NCI-H128 (cell line): ENCODE measurements around the gene VAMP3.

ENCODE experiments used
- DNase-seq: peaks from one replicate; lab custom pipeline; 2025; ENCODE audit not compliant: unreplicated experiment; lab: John Stamatoyannopoulos, UW

Gene VAMP3, protein sequence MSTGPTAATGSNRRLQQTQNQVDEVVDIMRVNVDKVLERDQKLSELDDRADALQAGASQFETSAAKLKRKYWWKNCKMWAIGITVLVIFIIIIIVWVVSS

DNA sequence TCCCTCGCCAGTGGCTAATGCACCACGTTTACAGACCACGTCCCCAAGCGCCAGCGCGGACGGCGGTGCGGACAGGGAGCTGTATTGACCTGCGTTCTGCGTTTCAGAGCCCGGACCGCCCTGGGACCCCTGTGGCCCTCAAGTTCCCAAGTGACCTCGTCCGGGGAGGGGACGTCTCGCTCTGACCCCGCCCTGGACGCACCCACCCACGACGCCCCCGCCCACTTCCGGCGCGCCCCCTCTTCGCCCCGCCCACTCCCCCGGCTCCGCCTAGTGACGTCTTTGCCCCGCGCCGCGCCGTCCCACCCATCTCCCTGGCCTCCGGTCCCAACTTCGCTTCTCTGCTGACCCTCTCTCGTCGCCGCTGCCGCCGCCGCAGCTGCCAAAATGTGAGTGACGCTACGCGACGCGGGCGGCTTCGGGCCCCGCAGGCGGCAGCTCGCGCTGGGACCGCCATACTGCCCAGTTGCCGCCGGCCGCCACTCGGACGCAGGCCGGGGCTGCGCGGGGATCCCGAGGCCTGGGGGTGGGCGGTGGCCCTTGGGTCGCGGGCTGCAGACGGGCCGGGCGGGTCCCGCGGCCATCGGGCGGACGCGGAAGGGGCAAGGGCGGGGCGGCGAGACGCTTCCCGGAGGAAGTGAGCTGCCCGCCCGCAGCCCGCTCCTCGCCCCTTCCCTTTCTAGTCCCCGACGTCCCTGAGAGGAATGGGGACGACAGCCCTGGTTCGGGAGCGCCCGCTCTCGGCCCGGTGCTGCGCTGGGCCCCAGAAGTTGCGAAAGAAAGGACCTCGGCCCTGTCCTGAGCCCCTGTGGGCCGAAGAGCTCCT is at the start of gene VAMP3:
VAMP3 (plus strand) TSS at position 300 of the 826 bp plus-strand sequence; CDS start at position 388, 88 bp downstream.
- peak; percentile 31 for DNase-seq

- no peak for DNase-seq
Measured at GRCh38 chr1:7721940-7722669, 49.0 kb upstream of the VAMP3 start.

DNA sequence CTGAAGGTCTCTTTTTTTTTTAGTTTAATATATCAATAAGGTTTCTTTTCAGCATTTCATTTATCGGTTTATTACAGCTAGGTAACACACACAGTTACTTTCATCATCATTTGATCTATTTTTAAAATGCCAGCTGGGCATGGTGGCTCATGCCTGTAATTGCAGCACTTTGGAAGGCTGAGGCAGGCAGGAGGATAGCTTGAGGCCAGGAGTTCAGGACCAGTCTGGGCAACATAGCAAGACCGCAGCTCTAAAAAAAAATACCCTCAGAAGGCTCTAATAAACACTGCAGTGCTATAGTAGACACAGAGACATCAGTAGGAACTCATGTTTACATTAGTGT is 48.5 kb upstream of the VAMP3 start:
- no peak for DNase-seq

DNA sequence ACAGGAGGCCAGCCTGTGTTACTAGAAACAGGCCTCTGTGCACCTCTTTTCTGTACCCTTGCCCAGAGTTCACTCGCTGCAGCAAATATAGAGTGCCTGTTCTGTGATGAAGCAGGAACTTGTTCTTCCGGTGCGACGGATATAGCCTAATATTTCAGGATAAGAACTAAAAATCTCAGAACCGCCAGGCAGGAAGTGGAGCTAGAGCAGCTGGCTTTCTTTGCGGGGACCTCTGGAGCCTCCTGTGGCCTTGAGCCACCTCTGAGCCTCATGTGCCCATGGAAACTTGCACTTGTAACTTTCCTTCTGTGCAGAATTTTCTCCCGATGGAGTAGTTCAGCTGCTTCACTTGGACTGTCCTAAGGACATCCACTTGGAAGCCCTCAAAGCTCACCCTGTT is 44.5 kb upstream of the VAMP3 start:
- DNase-seq, result no peak

DNA sequence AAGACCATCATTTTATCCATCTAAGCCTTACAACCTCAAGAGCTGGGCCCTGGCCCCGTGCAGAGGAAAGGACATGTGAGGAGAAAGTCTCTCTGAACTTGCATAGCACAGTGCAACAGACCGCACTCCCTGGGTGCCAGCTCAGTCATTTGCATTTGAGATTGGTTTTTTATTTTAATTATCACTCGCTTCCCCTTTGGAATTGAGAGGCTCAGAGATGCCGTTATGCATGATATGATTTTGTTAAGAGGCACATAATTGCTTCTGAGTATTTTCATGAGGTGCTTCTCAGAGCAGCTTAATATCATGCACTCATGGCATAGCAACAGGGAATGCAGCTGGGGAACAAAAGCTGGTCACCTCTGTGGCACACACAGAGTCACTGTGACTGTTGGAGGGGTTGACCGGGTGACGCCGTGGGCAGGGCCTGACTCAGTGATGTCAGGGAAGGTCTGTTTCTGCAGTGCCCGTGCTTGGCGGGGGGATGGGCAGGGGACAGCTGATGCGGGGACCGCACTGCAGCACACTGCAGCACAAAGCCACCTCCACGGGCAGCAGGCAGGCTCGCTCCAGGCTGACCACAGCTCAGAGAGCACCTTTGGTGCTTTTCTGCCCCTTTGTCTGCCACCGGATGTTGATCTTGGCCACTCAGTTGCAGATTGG is 43.2 kb upstream of the VAMP3 start:
- no peak for DNase-seq

DNA sequence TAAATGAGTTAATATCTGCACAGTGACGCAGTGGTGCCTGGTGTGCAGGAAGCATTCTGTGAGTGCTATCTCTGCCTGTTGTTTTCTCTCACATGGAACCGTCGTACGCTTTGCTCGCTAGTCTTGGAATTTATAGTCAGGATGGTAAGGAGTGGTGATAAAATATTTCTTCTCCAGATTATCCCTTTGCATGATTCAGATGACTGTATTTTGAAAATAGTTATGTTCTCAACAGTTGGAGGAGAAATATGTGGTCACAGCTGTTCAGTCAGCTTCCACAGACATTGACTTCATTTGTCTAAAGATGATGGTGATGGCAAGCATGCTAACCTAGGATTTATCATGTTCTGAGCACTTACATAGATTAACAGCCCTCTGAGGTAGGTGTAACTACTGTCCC is 41.3 kb upstream of the VAMP3 start:
- DNase-seq, result no peak

GRCh38 chr1:7732331-7732730 is 38.8 kb upstream of the VAMP3 start:
- no peak for DNase-seq

GRCh38 chr1:7733276-7733675 is 37.8 kb upstream of the VAMP3 start:
- DNase-seq, result no peak

DNA sequence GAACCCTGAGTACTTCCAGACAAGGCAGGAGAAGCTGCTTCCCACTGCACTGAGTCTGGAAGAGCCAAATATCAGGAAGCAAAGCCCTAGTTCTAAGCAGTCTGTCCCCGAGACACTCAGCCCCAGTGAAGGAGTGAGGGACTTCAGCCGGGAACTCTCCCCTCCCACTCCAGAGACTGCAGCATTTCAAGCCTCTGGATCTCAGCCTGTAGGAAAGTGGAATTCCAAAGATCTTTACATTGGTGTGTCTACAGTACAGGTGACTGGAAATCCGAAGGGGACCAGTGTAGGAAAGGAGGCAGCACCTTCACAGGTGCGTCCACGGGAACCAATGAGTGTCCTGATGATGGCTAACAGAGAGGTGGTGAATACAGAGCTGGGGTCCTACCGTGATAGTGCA is 33.1 kb upstream of the VAMP3 start:
- DNase-seq, result no peak

DNA sequence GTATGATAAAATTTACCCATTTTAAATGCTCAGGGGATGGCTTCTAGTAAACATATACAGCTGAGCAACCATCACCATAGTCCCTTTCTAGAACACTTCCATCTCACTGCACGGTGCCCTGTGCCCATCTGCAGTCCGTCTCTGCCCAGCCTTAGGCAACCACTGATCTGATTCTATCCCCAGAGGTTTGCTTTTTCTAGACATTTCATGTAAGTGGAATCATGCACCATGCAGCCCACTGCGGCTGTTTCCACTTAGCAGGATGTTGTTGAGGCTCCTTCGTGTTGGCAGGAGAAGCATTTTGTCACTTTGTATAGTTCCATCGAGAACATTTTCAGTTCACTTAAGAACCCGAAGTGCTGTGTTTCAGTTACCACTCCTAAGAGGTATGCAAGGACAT is 27.8 kb upstream of the VAMP3 start:
- no peak for DNase-seq

DNA sequence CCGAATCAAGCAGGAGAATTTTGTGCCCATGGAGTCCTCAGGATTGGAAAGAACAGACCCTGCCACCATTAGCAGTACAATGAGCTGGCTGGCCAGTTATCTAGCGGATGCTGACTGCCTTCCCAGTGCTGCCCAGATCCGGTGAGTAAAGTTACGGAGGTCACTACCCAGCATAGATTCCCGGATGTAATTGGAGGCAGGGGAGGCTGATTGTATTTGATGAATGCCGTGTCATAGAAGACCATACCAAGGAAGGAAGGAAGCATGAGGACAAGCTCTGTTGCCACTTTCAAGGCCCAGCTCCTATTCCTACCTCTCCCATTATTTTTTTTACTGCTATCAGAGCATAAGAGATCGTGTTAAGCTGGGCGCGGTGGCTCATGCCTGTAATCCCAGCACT is 26.2 kb upstream of the VAMP3 start:
- DNase-seq, result no peak

- no peak for DNase-seq
Measured at GRCh38 chr1:7745783-7746182, 25.3 kb upstream of the VAMP3 start.

DNA sequence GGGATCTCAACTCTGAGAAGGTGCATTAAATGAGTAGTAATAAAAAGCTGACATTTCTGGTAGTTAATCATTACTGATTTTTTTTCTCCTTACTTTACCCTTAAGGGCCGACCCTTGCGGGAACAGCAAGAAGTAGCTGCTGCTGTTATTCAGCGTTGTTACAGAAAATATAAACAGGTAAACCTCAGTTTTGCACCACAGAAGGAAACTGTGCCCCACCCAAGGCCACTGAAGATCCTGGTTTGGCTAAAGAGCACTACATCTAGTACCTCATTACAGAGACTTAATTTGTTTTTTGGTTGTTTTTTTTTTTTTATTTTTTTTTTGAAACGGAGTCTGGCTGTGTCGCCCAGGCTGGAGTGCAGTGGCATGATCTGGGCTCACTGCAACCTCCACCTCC is 23.5 kb upstream of the VAMP3 start:
- no peak for DNase-seq

DNA sequence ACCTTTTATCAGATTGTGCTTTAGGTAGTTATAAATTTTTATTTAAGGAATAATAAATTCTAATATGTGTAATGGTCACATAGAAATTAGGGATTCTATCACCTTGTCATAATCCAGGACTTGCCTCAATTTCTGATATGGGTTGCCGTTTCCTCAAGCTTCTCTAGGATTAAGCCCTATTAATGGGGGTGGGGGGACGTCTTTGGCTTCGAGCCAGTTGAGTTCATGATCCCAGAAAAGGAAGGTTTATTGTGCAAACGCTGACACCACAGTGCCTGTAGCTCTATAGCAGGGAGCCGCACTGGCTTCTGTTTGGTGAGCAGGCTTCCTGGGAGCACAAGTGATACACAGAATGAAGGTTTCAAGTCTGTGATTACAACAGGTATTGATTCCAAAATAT is 22.0 kb upstream of the VAMP3 start:
- no peak for DNase-seq

DNA sequence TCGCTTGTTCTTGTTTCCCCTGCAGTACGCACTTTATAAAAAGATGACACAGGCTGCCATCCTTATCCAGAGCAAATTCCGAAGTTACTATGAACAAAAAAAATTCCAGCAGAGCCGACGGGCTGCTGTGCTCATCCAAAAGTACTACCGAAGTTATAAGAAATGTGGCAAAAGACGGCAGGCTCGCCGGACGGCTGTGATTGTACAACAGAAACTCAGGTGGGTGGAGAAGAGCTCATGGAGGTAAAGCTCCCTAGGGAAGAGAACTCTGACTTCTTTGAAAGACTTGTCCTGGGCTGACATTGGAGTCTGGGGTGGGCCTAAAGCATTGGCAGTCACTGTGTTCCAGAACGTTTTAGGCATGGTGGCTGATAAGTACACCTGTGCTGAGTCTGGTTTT is 19.9 kb upstream of the VAMP3 start:
- DNase-seq, result no peak

DNA sequence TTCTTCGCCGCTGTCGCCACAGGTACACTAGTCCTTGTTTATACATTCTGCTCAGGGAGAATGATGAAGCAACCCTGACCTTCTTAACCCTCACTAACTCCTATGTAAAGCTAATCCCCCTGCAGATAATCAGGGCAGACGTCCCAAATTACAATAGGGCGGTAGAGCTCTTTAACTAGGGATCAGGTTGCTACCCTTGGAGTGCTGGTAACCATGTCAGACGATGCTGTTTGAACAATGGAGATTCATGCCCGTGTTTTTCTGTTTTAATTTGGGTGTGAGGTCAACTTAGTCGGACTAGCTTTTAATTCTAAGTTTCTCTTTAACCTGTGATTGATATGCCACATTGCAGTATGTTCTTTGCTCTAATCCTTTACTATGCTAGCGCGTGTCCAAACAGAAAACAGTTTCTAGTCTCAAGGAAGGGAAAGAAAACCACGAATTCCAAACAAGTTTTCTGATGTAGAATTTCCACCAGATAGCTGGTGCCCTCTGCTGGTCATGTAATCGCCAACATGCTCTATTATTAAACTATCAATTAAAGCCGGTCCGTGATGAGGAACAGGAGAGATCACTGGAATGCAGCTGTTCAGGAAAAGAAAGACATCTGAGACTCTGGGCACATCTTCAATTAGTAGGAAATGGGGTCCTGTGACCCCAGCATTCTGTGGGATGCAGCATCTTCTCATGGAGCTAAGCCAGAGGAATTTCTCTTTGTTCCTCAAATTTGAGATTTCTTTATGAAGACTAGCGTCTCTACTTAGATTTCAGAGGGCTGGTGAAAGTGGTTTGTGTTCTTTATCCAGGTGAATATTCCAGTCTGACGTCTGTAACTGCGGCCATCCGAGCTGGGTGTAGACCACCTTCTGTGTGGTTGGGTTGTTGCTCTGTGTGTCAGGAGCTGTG is 18.3 kb upstream of the VAMP3 start:
- peak; percentile 65 for DNase-seq

GRCh38 chr1:7753641-7754040 is 17.5 kb upstream of the VAMP3 start:
- DNase-seq, result no peak

DNA sequence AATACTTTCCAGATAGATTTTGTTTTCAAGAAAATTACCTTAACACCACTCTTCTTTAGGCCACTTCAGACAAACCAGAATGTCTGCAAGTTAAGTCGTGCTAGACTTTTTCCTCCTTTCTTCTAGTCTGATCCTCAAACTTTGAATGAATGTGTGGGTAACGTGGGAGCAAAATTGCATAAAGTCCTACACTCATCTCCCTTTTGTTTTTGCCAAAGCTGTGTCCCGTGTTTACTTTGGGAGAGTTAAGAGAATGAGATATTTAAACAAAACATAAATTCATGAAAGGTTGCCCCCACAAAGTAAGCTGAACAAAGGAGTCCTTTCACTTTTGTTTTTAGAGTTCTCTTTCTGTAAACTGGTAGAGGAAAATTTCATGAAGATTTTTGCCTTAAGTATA is 16.9 kb upstream of the VAMP3 start:
- DNase-seq, result no peak

- no peak for DNase-seq
Measured at GRCh38 chr1:7755448-7755847, 15.6 kb upstream of the VAMP3 start.

DNA sequence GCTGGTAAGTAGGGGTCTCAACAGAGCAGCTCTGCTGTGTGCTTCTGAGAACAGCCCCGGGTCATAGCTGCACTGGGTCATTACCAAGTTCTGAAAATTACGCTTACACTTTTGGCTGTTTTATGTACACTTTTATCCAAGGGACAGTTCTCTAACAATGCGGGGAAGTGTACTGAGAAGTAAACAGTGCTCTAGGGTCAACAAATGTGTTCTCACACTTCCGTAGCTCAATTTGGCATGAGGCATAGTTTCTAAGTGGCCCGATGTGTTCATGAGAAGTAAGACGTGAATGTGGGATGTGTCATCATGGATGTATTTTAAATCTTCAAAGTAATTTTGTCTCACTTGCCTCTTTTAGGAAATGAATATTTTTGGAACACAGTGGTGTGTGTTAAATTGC is 10.9 kb upstream of the VAMP3 start:
- no peak for DNase-seq

DNA sequence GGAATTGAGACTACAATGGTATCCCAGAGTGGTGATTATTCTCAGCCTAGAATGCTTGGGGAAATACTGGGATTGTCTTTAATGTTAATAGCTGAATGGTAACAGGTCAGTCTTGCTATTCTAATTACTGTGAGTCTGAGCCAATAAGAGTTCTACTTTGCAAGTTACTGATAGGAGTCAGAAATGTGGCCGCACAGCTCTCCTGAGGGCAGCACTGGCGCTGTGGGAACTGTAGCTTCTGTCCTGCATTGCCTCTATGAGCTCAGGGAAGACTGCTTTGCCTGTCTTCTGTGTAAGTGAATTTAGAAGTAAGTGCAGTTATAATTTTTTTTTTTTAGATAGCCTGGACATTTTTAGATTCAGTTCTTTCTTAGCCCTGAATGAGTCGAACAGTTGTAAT is 10.0 kb upstream of the VAMP3 start:
- no peak for DNase-seq
